ENCODE measurements around the gene TXNDC8. TPM values are rescaled to one million over a fixed set of nuclear protein-coding genes. Genes with fewer than 3 reads are reported as not detected.

The TXNDC8 gene
- total and polyA plus RNA-seq, 2 experiments from 2014 or later = not detected

DNA sequence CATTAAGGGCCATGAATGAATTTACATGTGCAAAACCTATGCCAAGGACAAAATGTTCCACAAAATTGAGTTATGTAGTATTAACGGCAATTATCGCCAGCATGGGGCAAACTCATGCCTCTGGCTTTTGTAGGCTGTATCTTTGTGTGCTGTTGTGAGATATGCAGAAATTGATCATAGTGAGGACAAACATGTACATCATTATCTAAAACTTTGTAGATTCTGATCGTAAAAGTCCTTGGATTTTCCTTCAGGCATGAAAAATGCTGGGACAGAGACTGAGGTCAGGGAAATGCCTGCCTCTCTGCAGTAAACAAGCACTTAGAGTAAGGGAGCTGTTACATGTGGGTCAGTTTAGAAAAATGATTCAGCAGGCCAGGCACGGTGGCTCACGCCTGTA lies 5.9 kb upstream of the TXNDC8 start (continued):
- TF ChIP-seq, protein P1, sequence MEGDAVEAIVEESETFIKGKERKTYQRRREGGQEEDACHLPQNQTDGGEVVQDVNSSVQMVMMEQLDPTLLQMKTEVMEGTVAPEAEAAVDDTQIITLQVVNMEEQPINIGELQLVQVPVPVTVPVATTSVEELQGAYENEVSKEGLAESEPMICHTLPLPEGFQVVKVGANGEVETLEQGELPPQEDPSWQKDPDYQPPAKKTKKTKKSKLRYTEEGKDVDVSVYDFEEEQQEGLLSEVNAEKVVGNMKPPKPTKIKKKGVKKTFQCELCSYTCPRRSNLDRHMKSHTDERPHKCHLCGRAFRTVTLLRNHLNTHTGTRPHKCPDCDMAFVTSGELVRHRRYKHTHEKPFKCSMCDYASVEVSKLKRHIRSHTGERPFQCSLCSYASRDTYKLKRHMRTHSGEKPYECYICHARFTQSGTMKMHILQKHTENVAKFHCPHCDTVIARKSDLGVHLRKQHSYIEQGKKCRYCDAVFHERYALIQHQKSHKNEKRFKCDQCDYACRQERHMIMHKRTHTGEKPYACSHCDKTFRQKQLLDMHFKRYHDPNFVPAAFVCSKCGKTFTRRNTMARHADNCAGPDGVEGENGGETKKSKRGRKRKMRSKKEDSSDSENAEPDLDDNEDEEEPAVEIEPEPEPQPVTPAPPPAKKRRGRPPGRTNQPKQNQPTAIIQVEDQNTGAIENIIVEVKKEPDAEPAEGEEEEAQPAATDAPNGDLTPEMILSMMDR (conservative IDR thresholded peaks at IDR 0.05; ENCODE audit: low read depth in 2 of 2) = no peak
- TF ChIP-seq ZNF331 (CRISPR knock-in tag; IDR thresholded peaks at IDR 0.05; ENCODE audit: low read depth) (no peak), JUNB (IDR thresholded peaks at IDR 0.05; ENCODE audit: unreplicated experiment) (no peak), STAT1 (IDR thresholded peaks at IDR 0.05; ENCODE audit: unreplicated experiment) (no peak), CREB1 (CRISPR knock-in tag; IDR thresholded peaks at IDR 0.05; ENCODE audit: low read depth) (no peak)

DNA sequence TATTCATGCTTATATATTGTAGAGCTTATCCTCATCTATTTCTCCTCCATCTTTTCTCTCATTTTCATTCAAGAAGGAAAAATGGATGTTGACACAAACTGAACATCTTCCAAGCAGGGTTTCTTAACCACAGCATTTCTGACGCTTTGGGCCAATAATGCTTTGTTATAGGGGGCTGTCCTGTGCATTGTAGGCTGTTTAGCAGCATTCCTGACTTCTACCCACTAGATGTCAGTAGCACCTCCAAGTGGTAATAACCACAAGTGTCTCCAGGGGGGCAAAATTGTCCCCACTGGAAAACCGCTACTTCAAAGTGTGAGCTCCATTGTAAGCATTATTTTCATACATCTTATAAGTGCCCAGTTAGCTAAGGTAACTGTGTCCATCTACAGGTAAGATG lies 2.6 kb upstream of the TXNDC8 start:
- H4K20me1 ChIP-seq (replicated peaks; ENCODE audit: insufficient read depth) = no peaks in the 10 kb centered on the region
- no peaks in the 10 kb centered on the region for H3K79me2 ChIP-seq (replicated peaks; ENCODE audit: insufficient read depth)
- Mint-ChIP-seq H3K36me3 (ENCODE audit: low read depth) (no peaks in the 10 kb centered on the region), H3K4me1 (no peaks in the 10 kb centered on the region), H3K4me3 (no peak overlapping the region), H3K9me3 (no peaks in the 10 kb centered on the region), H3K27me3 (ENCODE audit: insufficient read depth, low read depth, poor library complexity) (no peaks in the 10 kb centered on the region), H3K27ac (no peak overlapping the region)
- TF ChIP-seq POLR2AphosphoS5 (IDR thresholded peaks at IDR 0.05; ENCODE audit: low read depth) = no peak
- no peak for TF ChIP-seq CREB1 (CRISPR knock-in tag; IDR thresholded peaks at IDR 0.05; ENCODE audit: low read depth)
- TF ChIP-seq, protein P1 (conservative IDR thresholded peaks at IDR 0.05; ENCODE audit: low read depth in 2 of 2) = peak; percentile 66 to 79
- no peak for TF ChIP-seq EZH2 (IDR thresholded peaks at IDR 0.05; ENCODE audit: low read depth, unreplicated experiment)
- H2AFZ ChIP-seq = no peak overlapping the region
- no peaks in the 10 kb centered on the region for H3F3A ChIP-seq (replicated peaks; ENCODE audit: low read depth)
- H3K27me3 ChIP-seq (ENCODE audit: insufficient read depth) = no peaks in the 10 kb centered on the region
- H3K9me2 ChIP-seq (ENCODE audit: insufficient read depth) = no peaks in the 10 kb centered on the region
- no peaks in the 10 kb centered on the region for H3K4me1 ChIP-seq (ENCODE audit: insufficient read depth)
- ATAC-seq = peak; percentile 87
- no peak overlapping the region for H3K4me3 ChIP-seq
- DNase-seq (ENCODE audit: low spot score) = peak; percentile 65
- no peak overlapping the region for H3K4me2 ChIP-seq
- H3K27ac ChIP-seq (ENCODE audit: low read depth) = no peak overlapping the region
- H3K36me3 ChIP-seq (ENCODE audit: insufficient read depth) = no peaks in the 10 kb centered on the region

DNA sequence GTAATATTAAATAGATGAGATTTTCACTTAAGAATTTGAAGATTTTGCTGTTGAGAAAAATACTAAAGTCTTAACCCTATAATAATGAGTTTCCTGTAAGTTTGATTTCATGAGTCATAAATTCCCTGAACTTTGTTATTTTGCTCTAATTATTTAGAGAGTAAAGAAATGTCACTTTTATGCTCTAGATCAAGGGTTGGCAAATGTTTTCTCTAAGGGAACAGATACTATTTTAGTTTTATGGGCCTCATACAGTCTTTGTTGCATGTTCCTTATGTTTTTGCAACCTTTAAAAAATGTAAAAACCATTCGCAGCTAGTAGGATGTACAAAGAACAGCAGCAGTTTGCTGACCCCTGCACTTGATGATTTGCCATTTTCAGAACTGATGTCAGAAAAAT lies 480 bp upstream of the TXNDC8 start:
- H3K27me3 Mint-ChIP-seq (ENCODE audit: insufficient read depth, low read depth, poor library complexity) = no peaks in the 10 kb centered on the region
- no peak for TF ChIP-seq ZNF331 (CRISPR knock-in tag; IDR thresholded peaks at IDR 0.05; ENCODE audit: low read depth)
- TF ChIP-seq, protein P2, sequence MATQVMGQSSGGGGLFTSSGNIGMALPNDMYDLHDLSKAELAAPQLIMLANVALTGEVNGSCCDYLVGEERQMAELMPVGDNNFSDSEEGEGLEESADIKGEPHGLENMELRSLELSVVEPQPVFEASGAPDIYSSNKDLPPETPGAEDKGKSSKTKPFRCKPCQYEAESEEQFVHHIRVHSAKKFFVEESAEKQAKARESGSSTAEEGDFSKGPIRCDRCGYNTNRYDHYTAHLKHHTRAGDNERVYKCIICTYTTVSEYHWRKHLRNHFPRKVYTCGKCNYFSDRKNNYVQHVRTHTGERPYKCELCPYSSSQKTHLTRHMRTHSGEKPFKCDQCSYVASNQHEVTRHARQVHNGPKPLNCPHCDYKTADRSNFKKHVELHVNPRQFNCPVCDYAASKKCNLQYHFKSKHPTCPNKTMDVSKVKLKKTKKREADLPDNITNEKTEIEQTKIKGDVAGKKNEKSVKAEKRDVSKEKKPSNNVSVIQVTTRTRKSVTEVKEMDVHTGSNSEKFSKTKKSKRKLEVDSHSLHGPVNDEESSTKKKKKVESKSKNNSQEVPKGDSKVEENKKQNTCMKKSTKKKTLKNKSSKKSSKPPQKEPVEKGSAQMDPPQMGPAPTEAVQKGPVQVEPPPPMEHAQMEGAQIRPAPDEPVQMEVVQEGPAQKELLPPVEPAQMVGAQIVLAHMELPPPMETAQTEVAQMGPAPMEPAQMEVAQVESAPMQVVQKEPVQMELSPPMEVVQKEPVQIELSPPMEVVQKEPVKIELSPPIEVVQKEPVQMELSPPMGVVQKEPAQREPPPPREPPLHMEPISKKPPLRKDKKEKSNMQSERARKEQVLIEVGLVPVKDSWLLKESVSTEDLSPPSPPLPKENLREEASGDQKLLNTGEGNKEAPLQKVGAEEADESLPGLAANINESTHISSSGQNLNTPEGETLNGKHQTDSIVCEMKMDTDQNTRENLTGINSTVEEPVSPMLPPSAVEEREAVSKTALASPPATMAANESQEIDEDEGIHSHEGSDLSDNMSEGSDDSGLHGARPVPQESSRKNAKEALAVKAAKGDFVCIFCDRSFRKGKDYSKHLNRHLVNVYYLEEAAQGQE (IDR thresholded peaks at IDR 0.05; ENCODE audit: unreplicated experiment) = no peak
- no peak for TF ChIP-seq NANOG (IDR thresholded peaks at IDR 0.05; ENCODE audit: borderline replicate concordance)
- TF ChIP-seq CREB1 (CRISPR knock-in tag; IDR thresholded peaks at IDR 0.05; ENCODE audit: low read depth) = no peak
- TF ChIP-seq ZNF114 (CRISPR knock-in tag; IDR thresholded peaks at IDR 0.05) = no peak

More for the DNA sequence above, 480 bp upstream of the TXNDC8 start:
- ATAC-seq (no peak), DNase-seq (ENCODE audit: low spot score) (no peak)
- H3K4me2 ChIP-seq = no peak overlapping the region
- no peaks in the 10 kb centered on the region for H4K20me1 ChIP-seq (replicated peaks; ENCODE audit: insufficient read depth)
- no peaks in the 10 kb centered on the region for H3F3A ChIP-seq (replicated peaks; ENCODE audit: low read depth)
- H2AFZ ChIP-seq = no peak overlapping the region
- no peak overlapping the region for H3K27ac ChIP-seq (ENCODE audit: low read depth)
- H3K4me3 ChIP-seq = no peak overlapping the region
- H3K27me3 ChIP-seq (ENCODE audit: insufficient read depth) = no peaks in the 10 kb centered on the region
- H3K4me1 Mint-ChIP-seq = no peaks in the 10 kb centered on the region
- H3K36me3 Mint-ChIP-seq (ENCODE audit: low read depth) = no peaks in the 10 kb centered on the region
- no peak overlapping the region for H3K4me3 Mint-ChIP-seq
- H3K36me3 ChIP-seq (ENCODE audit: insufficient read depth) = no peaks in the 10 kb centered on the region
- H3K4me1 ChIP-seq (ENCODE audit: insufficient read depth) = no peaks in the 10 kb centered on the region
- H3K79me2 ChIP-seq (replicated peaks; ENCODE audit: insufficient read depth) = no peaks in the 10 kb centered on the region
- no peaks in the 10 kb centered on the region for H3K9me2 ChIP-seq (ENCODE audit: insufficient read depth)
- no peaks in the 10 kb centered on the region for H3K9me3 Mint-ChIP-seq
- H3K27ac Mint-ChIP-seq = no peak overlapping the region
